ENCODE measurements around the gene SBF2. TPM values are rescaled to one million over a fixed set of nuclear protein-coding genes. Genes with fewer than 3 reads are reported as not detected.

SBF2 gene
- polyA plus RNA-seq, 1 donor from 2014 or later = 53.4 TPM

GRCh38 chr11:10117709-10118351 lies 176.2 kb downstream of the SBF2 start:
- H3K79me2 ChIP-seq (replicated peaks; ENCODE audit: insufficient read depth, low read length) = no peaks in the 10 kb centered on the region
- no peaks in the 10 kb centered on the region for H3K27me3 ChIP-seq (ENCODE audit: insufficient read depth, low read depth, low read length)
- no peaks in the 10 kb centered on the region for H3F3A ChIP-seq (ENCODE audit: insufficient read depth, low read length, poor library complexity, severe bottlenecking)
- no peak overlapping the region for H3K4me2 ChIP-seq (ENCODE audit: low read length)
- H4K20me1 ChIP-seq (ENCODE audit: insufficient read depth) = no peaks in the 10 kb centered on the region
- H3K36me3 ChIP-seq (ENCODE audit: insufficient read depth, low read length) = no peaks in the 10 kb centered on the region
- TF ChIP-seq EP300 (conservative IDR thresholded peaks at IDR 0.05; ENCODE audit: poor library complexity, severe bottlenecking) = no peak
- TF ChIP-seq SMC3 (conservative IDR thresholded peaks at IDR 0.05; ENCODE audit: poor library complexity) = no peak
- no peak for TF ChIP-seq CTCF (IDR thresholded peaks at IDR 0.05; ENCODE audit: poor library complexity, severe bottlenecking)
- no peak for TF ChIP-seq POLR2AphosphoS5 (IDR thresholded peaks at IDR 0.05)
- no peak for TF ChIP-seq TAF1 (IDR thresholded peaks at IDR 0.05; ENCODE audit: low read depth)
- no peak for TF ChIP-seq RAD21 (conservative IDR thresholded peaks at IDR 0.05)
- no peak for TF ChIP-seq REST (IDR thresholded peaks at IDR 0.05; ENCODE audit: borderline replicate concordance)
- TF ChIP-seq MXI1 (conservative IDR thresholded peaks at IDR 0.05; ENCODE audit: poor library complexity, severe bottlenecking) = no peak
- no peak for TF ChIP-seq EZH2 (IDR thresholded peaks at IDR 0.05; ENCODE audit: borderline replicate concordance, insufficient read depth, low read length, poor library complexity, severe bottlenecking)
- no peak overlapping the region for H3K4me3 ChIP-seq (ENCODE audit: low read length)
- H3K27ac ChIP-seq (ENCODE audit: low read length) = no peak overlapping the region
- no peaks in the 10 kb centered on the region for H3K9me3 ChIP-seq (ENCODE audit: low read length)
- no peaks in the 10 kb centered on the region for H3K9me2 ChIP-seq (ENCODE audit: insufficient read depth, low read length)
- no peak overlapping the region for H3K9ac ChIP-seq (ENCODE audit: low read length)
- H2AFZ ChIP-seq (ENCODE audit: low read depth, low read length) = no peak overlapping the region

- H3K27ac ChIP-seq (ENCODE audit: low read length) = no peak overlapping the region
- H3K9me3 ChIP-seq (ENCODE audit: low read length) = no peaks in the 10 kb centered on the region
- no peaks in the 10 kb centered on the region for H3K27me3 ChIP-seq (ENCODE audit: insufficient read depth, low read depth, low read length)
- H3K9me2 ChIP-seq (ENCODE audit: insufficient read depth, low read length) = no peaks in the 10 kb centered on the region
- H3K9ac ChIP-seq (ENCODE audit: low read length) = no peak overlapping the region
- no peaks in the 10 kb centered on the region for H4K20me1 ChIP-seq (ENCODE audit: insufficient read depth)
- TF ChIP-seq MXI1 (conservative IDR thresholded peaks at IDR 0.05; ENCODE audit: poor library complexity, severe bottlenecking) = no peak
- H3K4me3 ChIP-seq (ENCODE audit: low read length) = no peak overlapping the region
- no peaks in the 10 kb centered on the region for H3K36me3 ChIP-seq (ENCODE audit: insufficient read depth, low read length)
- no peak overlapping the region for H3K4me2 ChIP-seq (ENCODE audit: low read length)
- H3F3A ChIP-seq (ENCODE audit: insufficient read depth, low read length, poor library complexity, severe bottlenecking) = no peaks in the 10 kb centered on the region
- H2AFZ ChIP-seq (ENCODE audit: low read depth, low read length) = no peak overlapping the region
- no peaks in the 10 kb centered on the region for H3K79me2 ChIP-seq (replicated peaks; ENCODE audit: insufficient read depth, low read length)
Observed at GRCh38 chr11:10116588-10116987, 177.4 kb downstream of the SBF2 start.
